IMR-90 (cell line): ENCODE measurements around the gene PITPNC1. TPM values are rescaled to one million over a fixed set of nuclear protein-coding genes. Genes with fewer than 3 reads are reported as not detected.

ENCODE experiments used
- ATAC-seq: fragments of 200-7000 bp; cut with Tn5 transposase; 2 replicates; pipeline ENCODE4 v1.9.1; 2020; ENCODE audit warnings: low read depth, mild to moderate bottlenecking, moderate library complexity
- BruUV-seq: library from RNA; stranded (reverse); fragments of 400-500 nt; replicated peaks from 2 replicates; lab custom pipeline; 2021; lab: Mats Ljungman, UMichigan
- CTCF ChIA-PET: fragments of 300-600 bp; formaldehyde crosslinking; extraction: SDS; loops from one replicate; lab custom pipeline; 2021; ENCODE audit warnings: antibody characterized with exemption; lab: Yijun Ruan, JAX
- POLR2A ChIA-PET: fragments of 300-600 bp; sonication (Branson Sonifier 250); formaldehyde crosslinking; loops from one replicate; lab custom pipeline; 2022; ENCODE audit warnings: antibody characterized with exemption; ENCODE audit not compliant: unreplicated experiment; lab: Charles Lee
- DNase-seq: peaks from one replicate; pipeline ENCODE4 v3.0.0; 2013
- H2AFZ ChIP-seq: replicated peaks from 2 replicates; pipeline ENCODE3; 2013; ENCODE audit warnings: low read length, mild to moderate bottlenecking; ENCODE audit not compliant: poor library complexity
- H2AK5ac ChIP-seq: 2 replicates; pipeline ENCODE4 v1.6.1; 2013; ENCODE audit warnings: low read depth, low read length, inconsistent platforms
- H2AK9ac ChIP-seq: replicated peaks from 2 replicates; pipeline ENCODE3; 2013; ENCODE audit warnings: mild to moderate bottlenecking, low read depth, low read length, moderate library complexity; ENCODE audit not compliant: poor library complexity
- H2BK120ac ChIP-seq: 2 replicates; pipeline ENCODE4 v1.6.1; 2013; ENCODE audit warnings: low read depth, low read length, inconsistent platforms
- H2BK15ac ChIP-seq: 3 replicates; pipeline ENCODE4 v1.6.1; 2013; ENCODE audit warnings: low read depth, low read length, inconsistent platforms
- H2BK20ac ChIP-seq: 2 replicates; pipeline ENCODE4 v1.6.1; 2013; ENCODE audit warnings: low read depth, mild to moderate bottlenecking, inconsistent platforms, low read length, moderate library complexity
- H2BK5ac ChIP-seq: 2 replicates; pipeline ENCODE4 v1.6.1; 2013; ENCODE audit warnings: mild to moderate bottlenecking, low read depth, low read length, inconsistent platforms; ENCODE audit not compliant: poor library complexity, severe bottlenecking
- H3K14ac ChIP-seq: replicated peaks from 2 replicates; pipeline ENCODE4 v1.6.1; 2013; ENCODE audit warnings: low read depth, low read length, inconsistent platforms
- H3K18ac ChIP-seq: 2 replicates; pipeline ENCODE4 v1.6.1; 2013; ENCODE audit warnings: low read depth, low read length, control low read depth
- H3K23ac ChIP-seq: 2 replicates; pipeline ENCODE4 v1.6.1; 2013; ENCODE audit warnings: low read depth, low read length, inconsistent platforms
- H3K27ac ChIP-seq: 2 replicates; pipeline ENCODE4 v1.5.1; 2013; ENCODE audit warnings: mild to moderate bottlenecking, control low read depth, low read length; ENCODE audit not compliant: insufficient read depth
- H3K27me3 ChIP-seq: 2 replicates; pipeline ENCODE4 v1.6.1; 2013; ENCODE audit warnings: low read length; ENCODE audit not compliant: control insufficient read depth, insufficient read depth
- H3K36me3 ChIP-seq: 2 replicates; pipeline ENCODE4 v1.6.1; 2013; ENCODE audit warnings: low read length, mixed read lengths; ENCODE audit not compliant: control insufficient read depth, insufficient read depth
- H3K4ac ChIP-seq: 2 replicates; pipeline ENCODE4 v1.6.1; 2013; ENCODE audit warnings: low read depth, low read length, inconsistent platforms
- H3K4me1 ChIP-seq: 2 replicates; pipeline ENCODE4 v1.6.1; 2013; ENCODE audit warnings: low read length, mixed read lengths; ENCODE audit not compliant: control insufficient read depth, insufficient read depth
- H3K4me2 ChIP-seq: 2 replicates; pipeline ENCODE4 v1.6.1; 2013; ENCODE audit warnings: low read depth, mild to moderate bottlenecking, control low read depth, low read length, moderate library complexity
- H3K4me3 ChIP-seq: 2 replicates; pipeline ENCODE4 v1.5.1; 2013; ENCODE audit warnings: low read depth, mild to moderate bottlenecking, control low read depth, low read length, moderate library complexity; ENCODE audit not compliant: insufficient read depth
- H3K56ac ChIP-seq: 2 replicates; pipeline ENCODE4 v1.6.1; 2013; ENCODE audit warnings: low read length, inconsistent platforms; ENCODE audit not compliant: insufficient read depth; ENCODE audit errors: extremely low read depth
- H3K79me1 ChIP-seq, 2 experiments: 2 replicates each; pipeline ENCODE4 v1.6.1; 2013; ENCODE audit warnings: low read length in 2 of 2, inconsistent platforms in 1 of 2, low read depth in 1 of 2
- H3K9ac ChIP-seq: 2 replicates; pipeline ENCODE4 v1.6.1; 2013; ENCODE audit warnings: low read depth, low read length, control low read depth
- H3K9me1 ChIP-seq: 2 replicates; pipeline ENCODE4 v1.6.1; 2013; ENCODE audit warnings: low read length, inconsistent platforms; ENCODE audit not compliant: insufficient read depth
- H3K9me3 ChIP-seq: 2 replicates; pipeline ENCODE4 v1.6.1; 2013; ENCODE audit warnings: low read length; ENCODE audit not compliant: control insufficient read depth, insufficient read depth
- H4K20me1 ChIP-seq: 2 replicates; pipeline ENCODE4 v1.6.1; 2013; ENCODE audit warnings: low read length, inconsistent platforms; ENCODE audit not compliant: insufficient read depth
- H4K5ac ChIP-seq: 2 replicates; pipeline ENCODE4 v1.6.1; 2013; ENCODE audit warnings: mild to moderate bottlenecking, low read depth, low read length, control low read depth
- H4K8ac ChIP-seq, 2 experiments: 2 replicates each; pipeline ENCODE4 v1.6.1; 2013; ENCODE audit warnings: low read depth in 2 of 2, low read length in 2 of 2, control low read depth in 1 of 2, inconsistent platforms in 1 of 2
- H4K91ac ChIP-seq: 2 replicates; pipeline ENCODE4 v1.6.1; 2013; ENCODE audit warnings: low read depth, low read length, inconsistent platforms; ENCODE audit not compliant: insufficient read depth
- CEBPB ChIP-seq: IDR thresholded peaks from 2 replicates; pipeline ENCODE4 v1.6.1; 2012; ENCODE audit warnings: low read depth, low read length, improper control_type of control experiment
- CHD1 ChIP-seq: IDR thresholded peaks from 2 replicates; pipeline ENCODE4 v1.6.1; 2012; ENCODE audit warnings: low read depth, low read length, improper control_type of control experiment
- CTCF ChIP-seq: conservative IDR thresholded peaks from 2 replicates; pipeline ENCODE4 v1.5.1; 2012; ENCODE audit warnings: mild to moderate bottlenecking, low read depth, low read length, improper control_type of control experiment
- ELK1 ChIP-seq: fragments of 150-350 bp; IDR thresholded peaks from 2 replicates; pipeline ENCODE4 v1.6.1; 2016; ENCODE audit warnings: low read depth, mild to moderate bottlenecking, low read length, moderate library complexity, borderline replicate concordance
- MAFK ChIP-seq: IDR thresholded peaks from 2 replicates; pipeline ENCODE4 v1.6.1; 2012; ENCODE audit warnings: low read depth, low read length, improper control_type of control experiment
- MAZ ChIP-seq: IDR thresholded peaks from 2 replicates; pipeline ENCODE4 v1.6.1; 2012; ENCODE audit warnings: low read depth, mild to moderate bottlenecking, low read length, improper control_type of control experiment, moderate library complexity, borderline replicate concordance
- MXI1 ChIP-seq: IDR thresholded peaks from 2 replicates; pipeline ENCODE4 v1.6.1; 2012; ENCODE audit warnings: low read depth, mild to moderate bottlenecking, low read length, moderate library complexity, borderline replicate concordance
- RFX5 ChIP-seq: IDR thresholded peaks from 2 replicates; pipeline ENCODE4 v1.8.0; 2012; ENCODE audit warnings: low read depth, mild to moderate bottlenecking, low read length, moderate library complexity
- SMC3 ChIP-seq: fragments of 150-350 bp; IDR thresholded peaks from 2 replicates; pipeline ENCODE4 v1.6.1; 2016; ENCODE audit warnings: low read depth, mild to moderate bottlenecking, antibody characterized with exemption, low read length, moderate library complexity
- WGBS, 2 experiments: methylation state at CpG; one replicate each; pipeline versions ENCODE4 v1.1.5 to v1.1.7; 2013; ENCODE audit warnings: missing lambda C conversion rate in 2 of 2; ENCODE audit not compliant: insufficient read length in 1 of 2; ENCODE audit errors: extremely low coverage in 2 of 2; 5-methylcytosine and 5-hydroxymethylcytosine counted together
- dilution Hi-C: fragments of 300-500 bp; cut with HindIII; formaldehyde crosslinking; loops from one replicate; pipeline ENCODE4 v1.14.3; 2018; ENCODE audit warnings: low sequenced_read_pairs; ENCODE audit not compliant: unreplicated experiment
- in situ Hi-C: fragments of 300-500 bp; cut with MboI; formaldehyde crosslinking; loops from 3 replicates; pipeline ENCODE4 v1.14.3; 2019; ENCODE audit warnings: low sequenced_read_pairs, inconsistent platforms, mixed read lengths
- intact Hi-C: fragments of 100-400 bp; cut with micrococcal nuclease; formaldehyde crosslinking; loops from 2 replicates; pipeline ENCODE4 v1.10.0; 2022
- polyA plus RNA-seq, 3 experiments: library from polyadenylated mRNA; depleted of rRNA; stranded (reverse); fragments of >200 nt; gene quantifications; 2 replicates each; pipeline ENCODE4 v1.2.3, GENCODE V29; 2012; ENCODE audit warnings: low replicate concordance in 1 of 3
- total RNA-seq: library from RNA; depleted of rRNA; stranded (reverse); fragments of >200 nt; gene quantifications from 2 replicates; pipeline ENCODE4 v1.2.3, GENCODE V29; 2012

Gene PITPNC1
- total and polyA plus RNA-seq, 2 of the 4 experiments (the other 2 are of a cell fraction): 4.1 TPM

- H4K20me1 ChIP-seq: no peaks in the 10 kb centered on the region
- H2BK5ac ChIP-seq: no peak overlapping the region
- WGBS, 2 experiments: 57% methylated on average over 1 of the region's 3 CpGs; no CpG with 5 or more reads in 1 of the 2 experiments
- in situ Hi-C loops: no loop called here
- no peak overlapping the region for H3K18ac ChIP-seq
- H3K56ac ChIP-seq: no peak overlapping the region
- H2AFZ ChIP-seq: no peak overlapping the region
- BruUV-seq: no TSS peak
- no peak overlapping the region for H3K9ac ChIP-seq
- CTCF ChIA-PET: no interaction called here
- no peak overlapping the region for H3K14ac ChIP-seq
- H3K27ac ChIP-seq: no peak overlapping the region
- H4K5ac ChIP-seq: no peak overlapping the region
- no peaks in the 10 kb centered on the region; the same call in 1 of the 2 replicates for H3K27me3 ChIP-seq
- no peaks in the 10 kb centered on the region for H3K9me3 ChIP-seq
- H2AK9ac ChIP-seq: no peak overlapping the region
- no peaks in the 10 kb centered on the region for H3K36me3 ChIP-seq
- no peak overlapping the region for H2AK5ac ChIP-seq
- H4K8ac ChIP-seq: no peak overlapping the region
- TF ChIP-seq RFX5 (no peak), CHD1 (no peak), MAZ (no peak), MXI1 (no peak), SMC3 (no peak), CEBPB (no peak), CTCF (no peak), MAFK (no peak), ELK1 (no peak)
- H3K4ac ChIP-seq: no peak overlapping the region
- no peak for DNase-seq
- no peak for ATAC-seq
- no peaks in the 10 kb centered on the region for H3K79me1 ChIP-seq
- H2BK120ac ChIP-seq: no peak overlapping the region
- H4K91ac ChIP-seq: no peak overlapping the region
- no peaks in the 10 kb centered on the region for H3K4me1 ChIP-seq
- POLR2A ChIA-PET: no interaction called here
- H3K9me1 ChIP-seq: no peaks in the 10 kb centered on the region
- H3K4me3 ChIP-seq: no peak overlapping the region
- H2BK15ac ChIP-seq: no peak overlapping the region
- intact Hi-C loops: no loop called here
- no peak overlapping the region for H2BK20ac ChIP-seq
- H3K4me2 ChIP-seq: no peak overlapping the region
- no peak overlapping the region for H3K23ac ChIP-seq
- dilution Hi-C loops: no loop called here
Observed at GRCh38 chr17:67708378-67708777, 331.3 kb downstream of the PITPNC1 start.
